ENCODE measurements around the gene SLC30A7.

Gene SLC30A7

DNA sequence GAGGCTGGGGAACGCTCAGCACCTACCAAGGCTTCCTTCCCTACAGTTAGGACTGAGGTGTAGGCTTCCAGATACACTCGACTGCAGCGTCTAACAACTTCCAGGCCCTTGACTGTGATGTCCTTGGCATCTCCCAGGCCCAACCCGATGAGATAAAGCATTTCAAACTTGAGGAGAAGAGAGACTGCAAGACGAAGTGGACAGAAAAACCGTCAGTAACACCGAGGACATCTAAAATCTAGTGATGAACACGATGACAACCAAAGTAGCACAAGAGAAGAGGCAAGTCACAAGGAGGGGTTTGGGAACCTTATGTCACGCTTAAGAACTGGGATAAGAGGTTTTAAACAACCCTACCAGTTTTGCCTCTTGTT, 129.4 kb downstream of the SLC30A7 start:
- H3K23ac ChIP-seq (ENCODE audit: low read depth, low read length, poor library complexity), result no peak overlapping the region
- peak overlapping the region; percentile 85 for H3K4me2 ChIP-seq (ENCODE audit: insufficient read depth, low read length, poor library complexity, severe bottlenecking)
- peak overlapping the region; percentile 64 to 81 for H3K4me3 ChIP-seq (ENCODE audit: low read length in 2 of 2)
- H2AFZ ChIP-seq (ENCODE audit: low read length), result peak overlapping the region; percentile 94
- peaks cover 4 to 61% of the 10 kb centered on the region in 2 donors for H3K36me3 ChIP-seq (replicated peaks in 1 of 2; ENCODE audit: control insufficient read depth in 2 of 2, insufficient read depth in 2 of 2, low read length in 2 of 2)
- H2BK15ac ChIP-seq (ENCODE audit: low read length), result no peak overlapping the region
- no peaks in the 10 kb centered on the region for H3K27me3 ChIP-seq (ENCODE audit: control insufficient read depth in 3 of 3, insufficient read depth in 3 of 3, low read depth in 1 of 3, low read length in 3 of 3)
- peaks cover 3% of the 10 kb centered on the region for H3K79me1 ChIP-seq (ENCODE audit: low read depth, low read length)
- H4K91ac ChIP-seq (ENCODE audit: low read depth, low read length, poor library complexity), result no peak overlapping the region
- no peak overlapping the region for H3K18ac ChIP-seq (ENCODE audit: low read length)
- H2BK120ac ChIP-seq (ENCODE audit: low read depth, low read length), result no peak overlapping the region
- peak overlapping the region; percentile 82 for H3K9ac ChIP-seq (ENCODE audit: low read depth, low read length, poor library complexity)
- no peak overlapping the region for H4K8ac ChIP-seq (ENCODE audit: low read depth, low read length)
- H3K4me1 ChIP-seq (ENCODE audit: control insufficient read depth in 2 of 2, insufficient read depth in 1 of 2, low read depth in 1 of 2, low read length in 2 of 2), result peaks cover 0 to 4% of the 10 kb centered on the region in 2 donors
- DNase-seq (ENCODE audit: low spot score), result peak; percentile 3
- no peak overlapping the region for H3K14ac ChIP-seq (ENCODE audit: low read length)
- no peak overlapping the region for H2BK5ac ChIP-seq (ENCODE audit: low read length)
- H3K27ac ChIP-seq (replicated peaks; ENCODE audit: low read length), result no peak overlapping the region
- WGBS, 2 donors (ENCODE audit: extremely low coverage in 2 of 2, insufficient read length in 2 of 2, insufficient replicate concordance in 1 of 2), result no CpG with 5 or more reads among the region's 9 CpGs
- H3K4ac ChIP-seq (ENCODE audit: low read length), result no peak overlapping the region
- H2BK12ac ChIP-seq (ENCODE audit: low read length), result no peak overlapping the region
- peaks cover 0 to 2% of the 10 kb centered on the region in 2 donors for H3K9me3 ChIP-seq (replicated peaks in 1 of 2; ENCODE audit: control insufficient read depth in 2 of 2, insufficient read depth in 1 of 2, low read depth in 1 of 2, low read length in 2 of 2)
- no peak overlapping the region for H2AK5ac ChIP-seq (ENCODE audit: low read depth, low read length)

DNA sequence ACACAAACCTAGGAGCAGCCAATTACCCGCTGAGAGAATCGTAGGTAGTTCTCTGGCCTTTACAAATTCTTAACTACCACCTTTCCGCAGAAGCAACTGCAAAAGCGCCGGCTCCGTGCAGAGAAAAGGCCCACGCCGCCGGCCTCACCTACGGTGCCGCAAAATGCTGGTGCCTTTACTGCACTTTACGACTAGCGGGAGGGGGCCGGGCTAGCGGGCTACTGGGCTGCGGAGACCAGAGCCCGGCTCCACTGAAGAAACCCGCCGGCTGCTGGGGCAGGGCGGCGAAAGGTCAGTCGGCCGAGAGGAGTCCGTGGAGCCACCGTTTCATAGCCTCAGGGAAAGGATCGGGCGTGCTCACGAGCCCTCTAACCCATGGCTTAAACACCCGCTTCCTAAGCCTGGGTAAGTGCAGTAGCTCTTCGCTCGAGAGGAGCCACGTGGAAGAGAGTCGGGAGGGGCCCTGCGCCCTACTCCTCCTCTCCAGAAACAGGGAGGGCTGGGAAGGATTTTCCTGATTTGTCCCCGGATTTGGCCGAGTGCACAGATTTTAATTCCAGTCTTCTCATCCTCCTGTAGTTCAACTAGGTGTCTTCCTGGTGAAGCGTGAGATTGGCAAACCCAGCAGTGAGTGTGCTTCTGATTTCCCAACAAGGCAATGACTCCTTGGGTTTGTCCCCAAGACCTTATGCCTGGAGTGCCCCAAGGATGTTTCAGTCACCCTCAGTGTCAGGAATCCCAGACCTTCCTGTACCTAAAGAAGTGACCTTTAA, 130.0 kb downstream of the SLC30A7 start, which contains the start of gene DPH5:
Gene DPH5 (minus strand): TSS at position 128 of the 773 bp plus-strand sequence. CDS start 341 bp downstream, outside the sequence.
- peak within 1 kb of the TSS; percentile 85 for H3K9ac ChIP-seq (ENCODE audit: low read depth, low read length, poor library complexity)
- peaks cover 0 to 4% of the 10 kb centered on the region in 2 donors for H3K4me1 ChIP-seq (ENCODE audit: control insufficient read depth in 2 of 2, insufficient read depth in 1 of 2, low read depth in 1 of 2, low read length in 2 of 2)
- peak within 1 kb of the TSS; percentile 88 for H2BK5ac ChIP-seq (ENCODE audit: low read length)
- peak within 1 kb of the TSS; percentile 95 for H3K18ac ChIP-seq (ENCODE audit: low read length)
- H3K9me3 ChIP-seq (replicated peaks in 1 of 2; ENCODE audit: control insufficient read depth in 2 of 2, insufficient read depth in 1 of 2, low read depth in 1 of 2, low read length in 2 of 2), result peaks cover 0 to 2% of the 10 kb centered on the region in 2 donors
- peak within 1 kb of the TSS; percentile 34 for H3K23ac ChIP-seq (ENCODE audit: low read depth, low read length, poor library complexity)
- no peak within 1 kb of the TSS for H3K27ac ChIP-seq (replicated peaks; ENCODE audit: low read length)
- no peak within 1 kb of the TSS for H2BK15ac ChIP-seq (ENCODE audit: low read length)
- no peak within 1 kb of the TSS for H3K4ac ChIP-seq (ENCODE audit: low read length)
- no peak within 1 kb of the TSS for H2BK120ac ChIP-seq (ENCODE audit: low read depth, low read length)
- H4K8ac ChIP-seq (ENCODE audit: low read depth, low read length), result no peak within 1 kb of the TSS
- no peak within 1 kb of the TSS for H2BK12ac ChIP-seq (ENCODE audit: low read length)
- peaks cover 2 to 58% of the 10 kb centered on the region in 2 donors for H3K36me3 ChIP-seq (replicated peaks in 1 of 2; ENCODE audit: control insufficient read depth in 2 of 2, insufficient read depth in 2 of 2, low read length in 2 of 2)
- no peak within 1 kb of the TSS for H4K91ac ChIP-seq (ENCODE audit: low read depth, low read length, poor library complexity)
- peak within 1 kb of the TSS; percentile 85 for H3K4me2 ChIP-seq (ENCODE audit: insufficient read depth, low read length, poor library complexity, severe bottlenecking)
- H3K14ac ChIP-seq (ENCODE audit: low read length), result no peak within 1 kb of the TSS
- peaks cover 3% of the 10 kb centered on the region for H3K79me1 ChIP-seq (ENCODE audit: low read depth, low read length)
- no peaks in the 10 kb centered on the region for H3K27me3 ChIP-seq (ENCODE audit: control insufficient read depth in 3 of 3, insufficient read depth in 3 of 3, low read depth in 1 of 3, low read length in 3 of 3)
- H2AK5ac ChIP-seq (ENCODE audit: low read depth, low read length), result no peak within 1 kb of the TSS
- peak within 1 kb of the TSS; percentile 94 for H2AFZ ChIP-seq (ENCODE audit: low read length)
- WGBS, 2 donors (ENCODE audit: extremely low coverage in 2 of 2, insufficient read length in 2 of 2, insufficient replicate concordance in 1 of 2), result no CpG with 5 or more reads among the region's 37 CpGs
- H3K4me3 ChIP-seq (ENCODE audit: low read length in 2 of 2), result peak within 1 kb of the TSS; percentile 64 to 81
- DNase-seq (ENCODE audit: low spot score), result peak; percentile 85

DNA sequence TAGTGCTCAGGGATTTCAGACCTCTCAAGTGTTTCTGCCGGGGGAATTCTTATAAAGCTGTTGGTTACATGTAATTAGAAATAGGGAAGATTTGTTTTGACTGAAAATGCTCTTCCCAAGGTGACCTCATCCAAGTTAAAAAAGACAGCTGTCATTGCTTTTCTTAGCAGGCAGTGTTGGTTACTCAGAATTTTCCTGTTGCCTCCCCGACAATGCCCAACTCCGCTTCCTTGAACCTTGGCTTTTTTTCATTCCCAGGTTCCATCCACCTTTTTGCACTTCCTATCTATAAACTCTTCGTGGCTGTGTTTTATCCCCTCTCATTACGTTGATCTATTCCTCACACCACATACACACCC, 130.5 kb downstream of the SLC30A7 start:
- Histone ChIP-seq H3K4me3 (ENCODE audit: low read length in 2 of 2) (peak overlapping the region; percentile 64 to 81), H2AFZ (ENCODE audit: low read length) (peak overlapping the region; percentile 94), H3K27ac (replicated peaks; ENCODE audit: low read length) (no peak overlapping the region), H3K27me3 (ENCODE audit: control insufficient read depth in 3 of 3, insufficient read depth in 3 of 3, low read depth in 1 of 3, low read length in 3 of 3) (no peaks in the 10 kb centered on the region), H2BK5ac (ENCODE audit: low read length) (no peak overlapping the region), H3K4ac (ENCODE audit: low read length) (no peak overlapping the region), H3K9ac (ENCODE audit: low read depth, low read length, poor library complexity) (no peak overlapping the region), H3K23ac (ENCODE audit: low read depth, low read length, poor library complexity) (no peak overlapping the region), H3K4me1 (ENCODE audit: control insufficient read depth in 2 of 2, insufficient read depth in 1 of 2, low read depth in 1 of 2, low read length in 2 of 2) (peaks cover 0 to 4% of the 10 kb centered on the region in 2 donors), H3K79me1 (ENCODE audit: low read depth, low read length) (peaks cover 3% of the 10 kb centered on the region), H2BK15ac (ENCODE audit: low read length) (no peak overlapping the region), H3K14ac (ENCODE audit: low read length) (no peak overlapping the region), H2AK5ac (ENCODE audit: low read depth, low read length) (no peak overlapping the region), H3K4me2 (ENCODE audit: insufficient read depth, low read length, poor library complexity, severe bottlenecking) (peak overlapping the region; percentile 85), H3K18ac (ENCODE audit: low read length) (no peak overlapping the region), H4K91ac (ENCODE audit: low read depth, low read length, poor library complexity) (no peak overlapping the region), H2BK12ac (ENCODE audit: low read length) (no peak overlapping the region), H2BK120ac (ENCODE audit: low read depth, low read length) (no peak overlapping the region), H3K9me3 (replicated peaks in 1 of 2; ENCODE audit: control insufficient read depth in 2 of 2, insufficient read depth in 1 of 2, low read depth in 1 of 2, low read length in 2 of 2) (peaks cover 0 to 2% of the 10 kb centered on the region in 2 donors), H4K8ac (ENCODE audit: low read depth, low read length) (no peak overlapping the region), H3K36me3 (replicated peaks in 1 of 2; ENCODE audit: control insufficient read depth in 2 of 2, insufficient read depth in 2 of 2, low read length in 2 of 2) (peaks cover 2 to 55% of the 10 kb centered on the region in 2 donors)
- no CpG with 5 or more reads among the region's 5 CpGs for WGBS, 2 donors (ENCODE audit: extremely low coverage in 2 of 2, insufficient read length in 2 of 2, insufficient replicate concordance in 1 of 2)
- DNase-seq (ENCODE audit: low spot score), result no peak

DNA sequence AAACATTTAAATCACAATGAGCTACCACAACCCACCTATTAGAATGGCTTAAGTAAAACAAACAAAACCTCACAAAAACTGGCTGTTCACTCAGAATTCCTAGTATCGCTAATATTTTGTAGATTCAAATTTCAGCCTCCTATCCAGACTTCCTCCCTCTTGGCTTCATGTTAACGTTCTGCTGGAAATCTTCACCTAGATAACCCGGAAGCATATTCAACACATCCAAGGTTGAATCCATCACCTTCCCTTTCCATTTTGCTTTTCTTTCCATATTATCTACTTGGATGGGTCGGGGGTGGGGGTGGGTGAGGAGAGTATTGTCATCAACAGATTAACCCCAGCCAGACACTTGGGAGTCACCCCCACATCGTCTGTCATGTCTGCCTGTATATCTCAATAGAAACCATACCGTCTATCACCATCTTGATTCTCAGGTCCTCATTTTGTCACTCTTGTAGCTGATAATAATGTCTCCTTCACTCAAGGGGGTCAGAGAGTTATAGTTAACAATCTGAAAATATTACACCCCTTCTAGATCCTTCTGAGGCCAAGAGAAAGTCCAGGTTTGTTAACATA, 131.4 kb downstream of the SLC30A7 start:
- H4K8ac ChIP-seq (ENCODE audit: low read depth, low read length), result peak overlapping the region; percentile 68
- H3K27me3 ChIP-seq (ENCODE audit: control insufficient read depth in 3 of 3, insufficient read depth in 3 of 3, low read depth in 1 of 3, low read length in 3 of 3), result no peaks in the 10 kb centered on the region
- no peak overlapping the region for H3K27ac ChIP-seq (replicated peaks; ENCODE audit: low read length)
- no peak overlapping the region for H3K4me2 ChIP-seq (ENCODE audit: insufficient read depth, low read length, poor library complexity, severe bottlenecking)
- H3K14ac ChIP-seq (ENCODE audit: low read length), result no peak overlapping the region
- no peak overlapping the region for H2BK5ac ChIP-seq (ENCODE audit: low read length)
- peaks cover 2 to 47% of the 10 kb centered on the region in 2 donors for H3K36me3 ChIP-seq (replicated peaks in 1 of 2; ENCODE audit: control insufficient read depth in 2 of 2, insufficient read depth in 2 of 2, low read length in 2 of 2)
- H3K23ac ChIP-seq (ENCODE audit: low read depth, low read length, poor library complexity), result no peak overlapping the region
- peaks cover 3% of the 10 kb centered on the region for H3K79me1 ChIP-seq (ENCODE audit: low read depth, low read length)
- H2BK15ac ChIP-seq (ENCODE audit: low read length), result no peak overlapping the region
- H3K9ac ChIP-seq (ENCODE audit: low read depth, low read length, poor library complexity), result no peak overlapping the region
- H2AFZ ChIP-seq (ENCODE audit: low read length), result no peak overlapping the region
- H3K18ac ChIP-seq (ENCODE audit: low read length), result no peak overlapping the region
- no peak for DNase-seq (ENCODE audit: low spot score)
- H3K9me3 ChIP-seq (replicated peaks in 1 of 2; ENCODE audit: control insufficient read depth in 2 of 2, insufficient read depth in 1 of 2, low read depth in 1 of 2, low read length in 2 of 2), result peaks cover 0 to 2% of the 10 kb centered on the region in 2 donors
- H2BK120ac ChIP-seq (ENCODE audit: low read depth, low read length), result no peak overlapping the region
- peaks cover 0 to 4% of the 10 kb centered on the region in 2 donors for H3K4me1 ChIP-seq (ENCODE audit: control insufficient read depth in 2 of 2, insufficient read depth in 1 of 2, low read depth in 1 of 2, low read length in 2 of 2)
- H2AK5ac ChIP-seq (ENCODE audit: low read depth, low read length), result no peak overlapping the region
- no peak overlapping the region for H3K4ac ChIP-seq (ENCODE audit: low read length)
- no peak overlapping the region for H2BK12ac ChIP-seq (ENCODE audit: low read length)
- WGBS, 2 donors (ENCODE audit: extremely low coverage in 2 of 2, insufficient read length in 2 of 2, insufficient replicate concordance in 1 of 2), result no CpG with 5 or more reads among the region's 6 CpGs
- no peak overlapping the region for H3K4me3 ChIP-seq (ENCODE audit: low read length in 2 of 2)
- no peak overlapping the region for H4K91ac ChIP-seq (ENCODE audit: low read depth, low read length, poor library complexity)
